Activated CD8-positive, alpha-beta memory T cell treated with anti-CD3 and anti-CD28 coated beads for 1 hour (primary cell): Measurements from ENCODE around the gene CHCHD6.

Experiments used
- DNase-seq, 2 donors: peaks; one replicate each; pipeline ENCODE4 v3.0.0-alpha.2; 2020; ENCODE audit warnings: low read depth in 1 of 2; ENCODE audit errors: extremely low read depth in 1 of 2

Gene CHCHD6

GRCh38 chr3:126703512-126704493, at the start of gene CHCHD6:
Gene CHCHD6, plus strand, starts transcription at chr3:126704240. Its CDS starts 73 bp downstream, at chr3:126704313.
- DNase-seq: peak; percentile 90 to 92

DNA sequence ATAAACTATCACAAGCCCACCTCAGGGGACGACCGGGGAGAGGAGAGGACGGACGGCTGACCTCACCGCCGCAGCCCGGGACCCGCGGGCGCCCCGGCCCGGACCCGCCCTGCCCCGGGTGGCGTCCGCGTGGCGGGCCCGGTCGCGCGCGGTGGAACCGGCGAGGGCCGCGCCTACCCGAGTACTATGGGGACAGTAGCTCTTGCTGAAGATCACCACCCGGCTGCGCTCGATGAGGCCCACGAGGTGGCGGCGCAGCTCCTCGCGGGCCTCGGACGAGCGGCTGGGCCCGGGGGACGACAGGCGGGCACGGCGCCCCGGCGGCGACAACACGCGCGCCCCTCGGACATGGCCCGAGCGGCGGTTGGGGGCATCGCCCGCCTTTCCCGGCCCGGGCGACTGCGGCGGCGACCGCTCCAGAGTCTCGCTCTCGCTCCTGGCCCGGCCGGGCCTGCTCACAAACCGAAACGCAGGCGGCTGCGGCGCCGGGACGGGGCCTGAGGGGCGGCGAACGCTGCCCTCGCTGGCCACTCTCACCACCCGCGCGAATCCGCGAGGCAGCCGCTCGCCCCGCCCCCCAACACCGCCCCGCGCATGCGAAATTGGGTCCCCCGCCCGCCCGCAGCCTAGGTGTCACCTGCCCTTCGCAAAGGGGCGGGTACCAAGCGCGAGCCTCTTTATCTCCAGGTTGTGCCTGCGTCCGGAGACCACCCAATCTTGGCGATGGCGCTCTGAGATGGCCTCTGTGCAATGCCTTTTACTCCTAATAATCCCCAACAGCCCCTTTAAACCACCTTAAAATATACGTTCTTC, 49.3 kb upstream of the CHCHD6 start, which contains the start of gene TXNRD3:
TXNRD3 (minus strand) TSS at position 554 of the 813 bp plus-strand sequence.
- DNase-seq: peak; percentile 39 to 64

DNA sequence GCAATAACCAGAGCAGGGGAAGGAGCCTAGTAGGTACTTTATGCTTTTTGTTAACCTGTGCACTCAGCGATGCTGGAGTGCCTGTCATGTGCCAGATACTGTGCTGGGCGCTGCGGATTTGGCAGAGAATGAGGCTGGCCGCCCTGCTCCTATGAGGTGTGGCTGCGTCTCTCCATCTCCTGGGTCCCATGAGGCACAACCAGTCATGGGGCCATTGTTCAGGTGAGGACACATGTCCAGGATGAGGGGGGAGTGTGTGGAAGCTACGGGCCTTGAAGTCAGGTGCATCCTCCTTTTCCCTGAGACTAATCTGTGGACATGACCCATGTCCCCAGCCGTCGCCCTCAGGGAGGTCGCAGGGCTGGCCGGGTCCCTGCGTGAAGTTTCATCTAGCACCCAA, 48.2 kb upstream of the CHCHD6 start:
- no peak for DNase-seq

GRCh38 chr3:126656371-126657134, 47.5 kb upstream of the CHCHD6 start:
- no peak for DNase-seq

DNA sequence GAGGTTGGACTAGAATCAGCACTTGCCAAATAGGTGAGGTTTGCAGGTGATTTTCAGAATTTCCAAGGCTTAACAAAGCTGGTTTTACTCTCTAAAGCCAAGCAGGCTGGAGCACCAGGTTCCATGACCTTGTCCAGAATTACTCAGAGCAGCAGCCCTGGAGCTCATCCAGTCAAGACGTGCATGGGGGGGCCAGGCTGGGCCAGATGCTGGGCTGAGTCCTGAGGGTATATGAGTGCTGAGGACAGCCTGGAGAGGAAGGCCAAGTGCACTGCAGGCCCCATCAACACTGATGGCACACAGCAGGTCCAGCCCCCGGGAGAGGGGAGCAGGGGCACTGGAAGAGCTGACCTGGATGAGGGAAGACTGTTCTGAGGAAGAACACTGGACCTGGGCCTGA, 46.1 kb upstream of the CHCHD6 start:
- DNase-seq: no peak

DNA sequence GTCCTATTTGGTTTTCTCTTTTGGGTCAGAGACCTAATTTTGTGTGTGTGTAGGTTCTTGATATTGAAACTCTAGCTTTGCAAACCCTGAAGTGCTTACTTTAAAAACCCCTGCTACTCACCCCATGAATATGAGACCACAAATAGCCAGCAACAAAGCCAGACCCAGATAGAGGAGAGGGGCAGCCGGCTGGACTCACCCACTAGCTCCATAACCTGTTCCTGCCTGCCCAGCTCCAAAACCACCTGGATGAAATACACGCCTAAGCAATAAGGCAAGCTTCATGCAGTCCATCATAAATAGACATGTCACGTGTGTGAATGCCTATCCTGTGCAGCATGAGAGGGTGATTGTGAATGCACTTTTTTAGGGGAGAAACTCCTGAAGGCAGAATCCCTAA, 45.5 kb upstream of the CHCHD6 start:
- no peak for DNase-seq

DNA sequence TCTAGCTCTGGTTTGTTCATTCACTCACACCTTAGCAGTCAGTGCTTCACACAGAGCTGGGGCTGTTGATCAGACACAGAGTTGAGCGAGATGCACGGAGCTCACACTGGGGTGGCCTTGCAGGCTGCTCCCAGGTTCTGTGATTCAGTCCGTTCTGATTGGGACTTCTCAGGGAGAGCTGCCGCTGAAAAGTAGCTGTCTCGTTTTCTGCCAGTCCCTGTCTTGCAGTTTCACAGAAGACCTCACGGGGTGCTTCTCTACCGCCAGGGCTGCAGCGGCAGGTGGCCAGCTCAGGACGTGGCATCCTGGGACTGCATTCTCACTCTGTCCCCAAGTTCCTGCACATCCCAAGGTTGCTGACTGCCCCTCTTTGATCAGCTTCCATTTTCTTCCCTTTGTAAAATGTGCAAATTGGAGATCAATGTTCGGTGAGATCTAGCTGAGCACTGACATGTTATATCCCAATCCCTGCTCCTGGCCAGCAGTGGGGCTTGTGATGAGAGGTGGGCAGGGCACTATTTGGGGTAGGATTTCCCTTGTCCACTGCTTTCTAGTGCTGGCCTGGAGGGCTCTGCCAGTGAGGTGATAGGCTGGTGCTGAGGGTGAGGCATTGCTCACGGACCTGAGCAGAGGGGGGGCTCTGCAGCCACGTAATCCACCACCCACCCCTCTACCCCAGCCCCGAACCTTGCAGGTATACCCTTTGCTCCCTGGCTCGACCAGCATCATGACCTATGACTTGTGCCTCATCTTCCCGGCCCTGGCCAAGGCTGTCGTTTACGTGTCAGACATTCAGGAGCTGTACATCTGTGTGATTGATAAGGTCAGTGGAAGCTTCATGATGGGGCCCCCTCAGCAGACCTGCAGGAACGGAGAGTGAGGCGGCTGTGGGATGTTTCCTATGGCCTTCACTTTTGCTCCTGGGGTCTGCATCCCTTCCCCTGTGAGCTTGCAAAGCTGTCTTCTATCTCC, 43.8 kb upstream of the CHCHD6 start:
- no peak for DNase-seq

DNA sequence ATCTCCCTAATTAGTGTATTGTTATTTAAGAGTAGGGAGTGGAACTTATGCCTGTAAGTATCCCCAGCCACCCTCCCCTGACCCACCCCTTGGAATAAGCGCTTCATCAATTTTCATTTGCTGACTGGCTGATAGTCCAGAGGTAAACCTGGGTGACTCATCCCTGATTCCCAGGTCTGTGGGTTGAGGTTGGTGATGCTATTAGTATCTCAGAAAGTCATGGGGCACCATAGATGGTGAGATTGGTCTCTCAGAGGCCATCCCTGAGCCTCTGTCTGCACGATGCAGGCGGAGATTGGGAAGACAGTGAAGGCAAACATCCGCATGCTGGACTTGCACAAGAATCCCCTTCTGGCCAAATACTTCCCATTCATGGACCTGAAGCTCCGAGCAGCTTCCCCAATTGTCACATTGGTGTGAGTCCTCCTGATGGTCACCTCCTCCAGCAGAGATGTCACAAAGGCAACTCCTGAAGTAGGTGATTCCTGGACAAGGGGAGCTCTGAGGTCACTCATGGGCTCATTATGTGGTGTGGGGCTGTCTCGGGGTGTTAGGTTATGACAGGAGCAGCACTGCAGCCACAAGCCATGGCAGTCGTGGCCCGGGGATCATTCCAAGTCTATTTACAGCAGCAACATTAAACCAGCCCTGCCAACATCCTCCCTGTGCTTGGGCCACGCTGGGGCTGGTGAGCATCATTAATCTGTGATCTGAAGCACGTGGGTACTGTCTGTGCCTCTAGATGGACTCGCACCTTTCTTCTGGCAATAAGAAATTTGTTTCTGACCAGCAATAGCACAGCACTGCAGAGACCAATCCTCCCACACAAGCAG, 42.3 kb upstream of the CHCHD6 start:
- DNase-seq: no peak

- no peak for DNase-seq
These were observed 40.8 kb upstream of the CHCHD6 start for GRCh38 chr3:126663257-126663656.

GRCh38 chr3:126663750-126664149, 40.3 kb upstream of the CHCHD6 start:
- no peak for DNase-seq

- no peak for DNase-seq
These were observed 39.3 kb upstream of the CHCHD6 start for GRCh38 chr3:126664591-126665214.

- no peak for DNase-seq
These were observed 38.7 kb upstream of the CHCHD6 start for GRCh38 chr3:126665221-126665936.

DNA sequence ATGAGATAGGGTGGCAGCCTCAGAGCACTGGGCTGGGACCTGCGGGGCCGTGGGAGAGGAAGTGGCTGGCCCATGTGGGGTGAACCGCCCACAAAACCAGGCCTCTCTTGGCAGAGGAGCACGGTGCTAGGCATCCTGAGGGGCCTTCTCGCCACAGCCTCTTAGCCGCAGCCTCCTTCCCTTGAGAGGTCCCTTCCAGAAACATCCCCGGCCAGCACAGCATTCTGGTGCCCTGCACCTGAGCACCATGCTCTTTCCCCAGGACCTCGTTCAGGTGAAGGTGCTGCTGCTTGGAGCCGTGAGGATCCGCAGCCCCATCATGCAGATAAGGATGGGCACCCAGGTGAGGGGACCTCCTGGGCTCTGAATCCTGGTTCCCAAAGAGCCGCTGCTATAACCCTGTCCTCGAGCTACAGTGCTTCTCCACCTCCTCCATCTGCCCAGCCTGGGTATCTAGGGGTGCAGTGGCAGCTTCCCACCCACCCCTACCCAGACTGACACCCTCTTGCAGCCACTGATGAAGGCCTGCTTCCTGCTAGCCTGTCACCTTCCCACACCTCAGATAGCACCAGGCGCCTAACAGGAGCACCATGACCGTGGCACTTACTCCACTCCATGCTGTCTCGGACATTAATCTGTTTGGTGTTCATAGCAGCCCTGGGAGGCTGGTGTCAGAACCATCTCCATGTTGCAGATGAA, 37.9 kb upstream of the CHCHD6 start:
- DNase-seq: no peak

DNA sequence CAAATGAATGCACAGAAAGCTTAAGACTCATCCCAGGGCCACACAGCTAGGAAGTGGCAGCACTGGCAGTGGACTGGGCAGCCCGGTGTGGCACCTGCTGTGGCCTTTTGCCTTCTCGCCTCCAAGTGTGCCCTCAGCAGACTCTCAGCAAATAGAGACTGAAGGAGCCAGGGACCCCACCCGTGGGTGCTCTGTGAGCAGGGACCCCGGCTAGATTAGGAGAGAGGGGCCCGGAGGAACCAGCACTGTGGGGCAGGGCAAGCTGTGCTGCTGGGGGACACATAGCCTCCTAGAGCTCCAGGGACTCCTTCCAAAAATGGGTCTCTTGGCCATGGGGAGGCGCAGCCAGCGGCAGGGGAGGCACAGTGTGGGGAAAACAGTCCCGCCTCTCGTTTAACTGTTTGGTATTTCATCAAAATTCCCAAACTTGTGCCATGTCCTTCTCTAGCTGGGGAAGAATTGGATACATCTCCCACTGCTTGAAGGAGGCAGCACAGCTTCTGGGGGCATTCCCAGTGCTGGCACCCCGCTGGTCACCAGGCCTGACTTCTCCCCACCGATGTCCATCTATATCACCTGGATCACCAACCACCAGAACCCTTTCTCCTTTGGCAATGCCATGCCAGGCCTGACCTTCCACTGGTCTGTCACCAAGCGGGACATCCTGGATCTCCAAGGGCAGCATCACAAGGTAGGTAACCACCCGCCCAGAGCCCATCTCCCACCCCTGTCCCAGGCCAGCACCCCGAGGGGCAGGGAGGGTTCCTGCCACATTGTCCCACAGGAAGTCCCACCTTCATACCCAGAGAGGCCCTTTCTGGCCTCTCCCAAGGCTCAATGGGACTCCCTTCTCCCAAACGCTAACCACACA, 37.1 kb upstream of the CHCHD6 start:
- no peak for DNase-seq

DNA sequence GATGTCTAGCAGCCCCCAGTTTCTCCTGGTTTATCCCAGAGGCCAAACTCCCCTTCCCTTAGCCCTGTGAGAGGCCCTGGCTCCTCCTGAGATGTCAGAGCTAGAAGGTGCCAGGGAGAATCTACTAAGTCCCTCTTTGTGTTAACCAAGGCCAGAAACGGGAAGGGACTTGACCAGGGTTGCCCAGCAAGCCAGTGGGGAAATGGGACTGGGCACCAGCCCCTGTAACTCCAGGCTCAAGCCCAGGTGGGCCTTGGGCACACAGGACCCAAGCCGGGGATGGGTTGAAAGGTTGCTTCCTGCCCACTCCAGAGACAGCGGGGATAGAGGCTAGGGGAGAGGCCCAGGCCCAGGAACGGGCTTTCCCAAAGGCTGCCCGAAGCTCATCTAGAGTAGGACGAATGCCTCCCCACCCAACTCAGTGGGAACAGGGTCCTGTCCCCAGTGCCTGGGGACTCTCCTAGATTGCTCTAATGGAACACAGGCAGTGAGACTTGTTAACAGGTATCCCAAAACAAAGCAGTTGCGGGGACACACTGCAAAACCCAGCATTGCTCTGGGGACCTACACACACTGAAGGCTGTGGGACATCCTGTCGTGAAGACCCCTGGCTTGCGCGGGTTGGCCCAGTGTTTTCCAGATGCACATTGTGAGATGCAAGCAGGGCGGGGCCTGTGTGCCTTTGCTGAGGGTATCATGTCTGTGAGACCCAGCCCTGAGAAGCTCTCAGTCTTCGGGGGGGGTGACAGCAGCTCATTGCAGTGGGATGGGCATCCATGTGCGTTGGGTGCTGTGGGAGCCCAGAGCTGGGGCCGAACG, 36.2 kb upstream of the CHCHD6 start:
- DNase-seq: no peak
